GM12878 (cell line): ENCODE measurements around the gene CCDC117. TPM values are rescaled to one million over a fixed set of nuclear protein-coding genes. Genes with fewer than 3 reads are reported as not detected.

Experiments used
- ATAC-seq: fragments of 200-7000 bp; cut with Tn5 transposase; 3 replicates; pipeline ENCODE4 v1.9.1; 2020; ENCODE audit warnings: mild to moderate bottlenecking, moderate library complexity
- BruUV-seq: library from RNA; stranded (reverse); fragments of 400-500 nt; replicated peaks from 2 replicates; lab custom pipeline; 2021; lab: Mats Ljungman, UMichigan
- CTCF ChIA-PET: fragments of 300-600 bp; sonication (Branson Sonifier 250); formaldehyde crosslinking; extraction: SDS; loops from one replicate; lab custom pipeline; 2021; ENCODE audit warnings: inconsistent platforms; lab: Yijun Ruan, JAX
- POLR2A ChIA-PET: fragments of 350-600 bp; formaldehyde crosslinking; extraction: SDS; loops from one replicate; lab custom pipeline; 2021; ENCODE audit warnings: inconsistent platforms; lab: Charles Lee
- RAD21 ChIA-PET: fragments of 300-600 bp; sonication (Branson Sonifier 250); formaldehyde crosslinking; loops from one replicate; lab custom pipeline; 2023; ENCODE audit warnings: antibody characterized with exemption; ENCODE audit not compliant: unreplicated experiment; lab: Charles Lee
- SMC1A ChIA-PET: fragments of 300-600 bp; sonication (Branson Sonifier 250); formaldehyde crosslinking; loops from one replicate; lab custom pipeline; 2023; ENCODE audit not compliant: unreplicated experiment, uncharacterized antibody; lab: Charles Lee
- DNase-seq: peaks from one replicate; pipeline ENCODE4 v3.0.0-alpha.2; 2011; ENCODE audit warnings: low read depth, low spot score
- FAIRE-seq: peaks from 3 replicates; lab custom pipeline; 2011; peaks lifted over from hg19 to GRCh38; lab: Jason Lieb, UNC
- H2AFZ ChIP-seq: 2 replicates; pipeline ENCODE4 v1.6.0; 2011; ENCODE audit warnings: low read depth, low read length, control low read depth; ENCODE audit not compliant: control insufficient read depth
- H3K27ac ChIP-seq: 2 replicates; pipeline ENCODE4 v1.5.1; 2011; ENCODE audit warnings: control low read depth; ENCODE audit not compliant: control insufficient read depth, insufficient read depth
- H3K27me3 ChIP-seq, 2 experiments: replicated peaks in 1 of 2; 2 replicates each; pipeline versions ENCODE4 v1.6.0 to v1.6.1; 2011; ENCODE audit warnings: low read length in 1 of 2; ENCODE audit not compliant: control insufficient read depth in 2 of 2, insufficient read depth in 2 of 2
- H3K36me3 ChIP-seq, 2 experiments: 2 replicates each; pipeline ENCODE4 v1.5.1; 2011; ENCODE audit warnings: low read length in 1 of 2; ENCODE audit not compliant: control insufficient read depth in 2 of 2, insufficient read depth in 2 of 2
- H3K4me1 ChIP-seq: 2 replicates; pipeline ENCODE4 v1.6.1; 2011; ENCODE audit warnings: mild to moderate bottlenecking, low read length, moderate library complexity, mixed read lengths; ENCODE audit not compliant: control insufficient read depth, insufficient read depth
- H3K4me2 ChIP-seq: 2 replicates; pipeline ENCODE4 v1.6.0; 2011; ENCODE audit warnings: control low read depth; ENCODE audit not compliant: control insufficient read depth, insufficient read depth
- H3K4me3 ChIP-seq: fragments of 200-600 bp; sonication (generic); 2 replicates; pipeline ENCODE4 v1.5.1; 2016
- H3K79me2 ChIP-seq: 2 replicates; pipeline ENCODE4 v1.6.0; 2011; ENCODE audit warnings: low read length; ENCODE audit not compliant: control insufficient read depth, insufficient read depth
- H3K9ac ChIP-seq: 2 replicates; pipeline ENCODE4 v1.8.0; 2011; ENCODE audit warnings: low read length, control low read depth, mixed read lengths; ENCODE audit not compliant: control insufficient read depth, insufficient read depth
- H3K9me3 ChIP-seq: replicated peaks from 3 replicates; pipeline ENCODE4 v1.5.1; 2011; ENCODE audit warnings: mild to moderate bottlenecking, low read length; ENCODE audit not compliant: control insufficient read depth, insufficient read depth
- H4K20me1 ChIP-seq: 2 replicates; pipeline ENCODE4 v1.6.0; 2011; ENCODE audit not compliant: control insufficient read depth, insufficient read depth
- BHLHE40 ChIP-seq, 2 experiments: fragments of 450-650 bp in 1 of 2; IDR thresholded peaks; 2 replicates each; pipeline ENCODE4 v1.6.1; 2011 to 2017; ENCODE audit warnings: low read depth in 2 of 2, borderline replicate concordance in 1 of 2, improper control_type of control experiment in 1 of 2, low read length in 1 of 2, mild to moderate bottlenecking in 1 of 2
- CHD4 ChIP-seq: fragments of 200-600 bp; sonication (generic); IDR thresholded peaks from 2 replicates; pipeline ENCODE4 v1.6.1; 2016; ENCODE audit warnings: mild to moderate bottlenecking
- E2F8 ChIP-seq: fragments of 450-650 bp; IDR thresholded peaks from 2 replicates; pipeline ENCODE4 v1.6.1; 2018; ENCODE audit warnings: mild to moderate bottlenecking, low read depth, moderate library complexity; ENCODE audit not compliant: partially characterized antibody
- GABPA ChIP-seq: IDR thresholded peaks from 2 replicates; pipeline ENCODE4 v1.6.1; 2014; ENCODE audit warnings: antibody characterized with exemption, low read depth, mild to moderate bottlenecking, inconsistent platforms
- HDAC2 ChIP-seq: fragments of 200-600 bp; sonication (generic); IDR thresholded peaks from 2 replicates; pipeline ENCODE4 v1.6.1; 2017
- HDAC6 ChIP-seq: fragments of 200-600 bp; sonication (generic); IDR thresholded peaks from one replicate; pipeline ENCODE4 v1.8.0; 2017; ENCODE audit warnings: antibody characterized with exemption; ENCODE audit not compliant: unreplicated experiment
- KAT2A ChIP-seq: conservative IDR thresholded peaks from 2 replicates; pipeline ENCODE4 v1.6.1; 2011; ENCODE audit warnings: low read depth, low read length; ENCODE audit not compliant: control insufficient read depth
- MAX ChIP-seq: IDR thresholded peaks from 2 replicates; pipeline ENCODE4 v1.6.1; 2012; ENCODE audit warnings: low read depth, low read length, improper control_type of control experiment
- PKNOX1 ChIP-seq: fragments of 450-650 bp; IDR thresholded peaks from 2 replicates; pipeline ENCODE4 v1.6.1; 2016; ENCODE audit warnings: mild to moderate bottlenecking
- PML ChIP-seq: IDR thresholded peaks from 2 replicates; pipeline ENCODE4 v1.6.1; 2012; ENCODE audit warnings: low read length, inconsistent platforms
- SMAD1 ChIP-seq: fragments of 450-650 bp; IDR thresholded peaks from 2 replicates; pipeline ENCODE4 v1.6.1; 2018; ENCODE audit warnings: mild to moderate bottlenecking, low read depth; ENCODE audit not compliant: partially characterized antibody
- SPI1 ChIP-seq: IDR thresholded peaks from 2 replicates; pipeline ENCODE4 v1.6.1; 2011; ENCODE audit warnings: low read depth, mild to moderate bottlenecking, low read length, moderate library complexity, borderline replicate concordance; ENCODE audit not compliant: insufficient read depth
- SUZ12 ChIP-seq: fragments of 200-600 bp; sonication (generic); IDR thresholded peaks from one replicate; pipeline ENCODE4 v1.6.1; 2018; ENCODE audit warnings: antibody characterized with exemption, mild to moderate bottlenecking; ENCODE audit not compliant: unreplicated experiment
- TARDBP ChIP-seq: IDR thresholded peaks from 2 replicates; pipeline ENCODE4 v1.6.1; 2016; ENCODE audit warnings: borderline replicate concordance
- TBL1XR1 ChIP-seq: IDR thresholded peaks from 2 replicates; pipeline ENCODE4 v1.6.1; 2012; ENCODE audit warnings: low read depth, low read length, improper control_type of control experiment
- ZNF384 ChIP-seq: IDR thresholded peaks from 2 replicates; pipeline ENCODE4 v1.6.1; 2012; ENCODE audit warnings: low read depth, mild to moderate bottlenecking, low read length, improper control_type of control experiment, borderline replicate concordance
- WGBS: methylation state at CpG from one replicate; pipeline ENCODE4 v1.1.6; 2016; ENCODE audit warnings: low lambda C conversion rate; ENCODE audit not compliant: insufficient replicate concordance, insufficient coverage; ENCODE audit errors: missing lambda C conversion rate; 5-methylcytosine and 5-hydroxymethylcytosine counted together
- in situ Hi-C: fragments of 300-500 bp; cut with MboI; formaldehyde crosslinking; loops from 9 replicates; pipeline ENCODE4 v1.14.3; 2018; ENCODE audit warnings: mixed read lengths
- intact Hi-C: fragments of 100-400 bp; cut with micrococcal nuclease; formaldehyde crosslinking; loops from one replicate; pipeline ENCODE4 v1.14.2; 2022; ENCODE audit not compliant: unreplicated experiment
- polyA plus RNA-seq, 11 experiments: library from polyadenylated mRNA; depleted of rRNA in 4 of 11; unstranded in 6 of 11; stranded (reverse) in 5 of 11; fragments of >200 nt; fragmentation: Nextera tagmentation in 4 of 11; fragmentation: Illumina TruSeq in 1 of 11; extraction: Ambion mirVana in 4 of 11; extraction: Trizol in 1 of 11; gene quantifications; 1 replicate in 1 of 11; 2 replicates in 10 of 11; pipeline versions ENCODE4 v1.2.1 to v1.2.3, GENCODE V29; 2011 to 2016; ENCODE audit warnings: inconsistent platforms in 2 of 11, missing spikeins in 2 of 11, low read depth in 1 of 11
- total RNA-seq, 4 experiments: library from RNA; depleted of rRNA in 3 of 4; stranded (reverse); fragments of >200 nt in 3 of 4; fragmentation: Illumina TruSeq in 1 of 4; extraction: Trizol in 1 of 4; gene quantifications; 2 replicates each; pipeline versions ENCODE4 v1.2.1 to v1.2.3, GENCODE V29; 2013 to 2021

CCDC117 gene
- total and polyA plus RNA-seq, 10 of the 15 experiments (the other 5 are each of a cell fraction or from before 2014, with no cell fraction given): 6.3 to 32.2 (median 20.6) TPM

GRCh38 chr22:28774378-28774777 lies 1.9 kb downstream of the CCDC117 start:
- peaks cover 16% of the 10 kb centered on the region for H3K79me2 ChIP-seq
- no peak overlapping the region for H3K27ac ChIP-seq
- H3K4me1 ChIP-seq: no peaks in the 10 kb centered on the region
- H3K4me3 ChIP-seq: peak overlapping the region; percentile 96; the same call in 1 of the 2 replicates
- no peak for TF ChIP-seq PKNOX1
- no peak for TF ChIP-seq CHD4
- no peak for TF ChIP-seq GABPA
- TF ChIP-seq SUZ12: no peak
- no peak for TF ChIP-seq BHLHE40 (IDR thresholded peaks at IDR 0.05; ENCODE audit: borderline replicate concordance in 1 of 2, low read depth in 2 of 2, low read length in 1 of 2)
- no peak for TF ChIP-seq TBL1XR1
- TF ChIP-seq MAX: no peak
- no peak for TF ChIP-seq SMAD1
- TF ChIP-seq HDAC6: no peak
- TF ChIP-seq SPI1: no peak
- TF ChIP-seq PML: no peak
- no peak for TF ChIP-seq E2F8
- no peak for TF ChIP-seq ZNF384
- no peak for TF ChIP-seq KAT2A
- TF ChIP-seq TARDBP: no peak
- TF ChIP-seq HDAC2: no peak
- TF ChIP-seq, all 136 proteins: peak for 0
- Histone ChIP-seq H2AFZ (no peak overlapping the region), H4K20me1 (no peaks in the 10 kb centered on the region), H3K4me2 (peak overlapping the region; percentile 82; the same call in 1 of the 2 replicates), H3K27me3 (no peaks in the 10 kb centered on the region), H3K36me3 (peaks cover 0 to 10% of the 10 kb centered on the region in 2 experiments; a peak in 2 of 4 replicates), H3K9ac (no peak overlapping the region), H3K9me3 (no peaks in the 10 kb centered on the region; the same call in 2 of the 3 replicates)
- in situ Hi-C loops: no loop called here
- intact Hi-C loops: loop anchor here (10.0 kb wide), 1 partner anchor 50 kb away; no protein-coding TSS in a partner anchor
- 100% methylated on average over 1 of the region's 1 CpG for WGBS
- no peak for FAIRE-seq
- no peak for DNase-seq
- no TSS peak for BruUV-seq
- ATAC-seq: no peak
- ChIA-PET POLR2A (interaction anchor here (0.6 to 4.0 kb wide), 7 partner anchors 9 to 416 kb away, joined by 3 to 26 read pairs (median 5); partner anchors contain the start of gene XBP1), SMC1A (interaction anchor here (0.6 to 3.1 kb wide), 7 partner anchors 12 to 380 kb away, joined by 3 to 17 read pairs (median 4); no protein-coding TSS in a partner anchor), RAD21 (interaction anchor here (0.6 to 2.9 kb wide), 4 partner anchors 13 to 43 kb away, joined by 3 to 22 read pairs (median 6); partner anchors contain the start of gene XBP1), CTCF (interaction anchor here (0.9 to 4.3 kb wide), 6 partner anchors 15 to 45 kb away, joined by 3 to 19 read pairs (median 4); no protein-coding TSS in a partner anchor)
